HEK293 (cell line): ENCODE results near the gene MEF2C.

ENCODE experiments used
- CTCF ChIA-PET: fragments of 350-600 bp; formaldehyde crosslinking; extraction: SDS; loops from one replicate; lab custom pipeline; 2021; ENCODE audit warnings: antibody characterized with exemption; lab: Yijun Ruan, JAX
- POLR2A ChIA-PET: fragments of 300-600 bp; formaldehyde crosslinking; extraction: SDS; loops from one replicate; lab custom pipeline; 2020; ENCODE audit warnings: antibody characterized with exemption, inconsistent platforms; lab: Yijun Ruan, JAX
- H3K27ac ChIP-seq: fragments of 200-500 bp; sonication (Bioruptor generic); 2 replicates; pipeline ENCODE4 v1.5.1; 2014; ENCODE audit warnings: low read depth, low read length, control low read depth, inconsistent platforms; ENCODE audit errors: extremely low read depth
- H3K36me3 ChIP-seq, 2 experiments: fragments of 200-500 bp in 1 of 2; sonication (Bioruptor generic) in 1 of 2; 1 replicate in 1 of 2; 2 replicates in 1 of 2; pipeline ENCODE4 v1.5.1; 2014 to 2017; ENCODE audit warnings: inconsistent platforms in 2 of 2, low read length in 2 of 2; ENCODE audit not compliant: control insufficient read depth in 2 of 2, insufficient read depth in 1 of 2
- H3K4me1 ChIP-seq: fragments of 200-500 bp; sonication (Bioruptor generic); 2 replicates; pipeline ENCODE4 v1.5.1; 2014; ENCODE audit warnings: mild to moderate bottlenecking, low read length, inconsistent platforms; ENCODE audit not compliant: control insufficient read depth, insufficient read depth
- H3K4me3 ChIP-seq: 2 replicates; pipeline ENCODE4 v1.5.1; 2011; ENCODE audit warnings: low read depth, mild to moderate bottlenecking, control low read depth, low read length, moderate library complexity
- H3K9me3 ChIP-seq: fragments of 200-500 bp; sonication (Bioruptor generic); 2 replicates; pipeline ENCODE4 v1.5.1; 2014; ENCODE audit warnings: low read depth, low read length, inconsistent platforms; ENCODE audit not compliant: control insufficient read depth, insufficient read depth
- FEZF1 ChIP-seq: fragments of 450-650 bp; formaldehyde crosslinking; IDR thresholded peaks from 2 replicates; pipeline ENCODE4 v1.5.1; 2016; ENCODE audit warnings: missing biosample characterization, missing genetic modification characterization
- GLI4 ChIP-seq: fragments of 450-650 bp; formaldehyde crosslinking; IDR thresholded peaks from 2 replicates; pipeline ENCODE4 v1.5.1; 2016; ENCODE audit warnings: missing biosample characterization, missing genetic modification characterization
- GLIS1 ChIP-seq: fragments of 450-650 bp; formaldehyde crosslinking; IDR thresholded peaks from 2 replicates; pipeline ENCODE4 v1.5.1; 2016; ENCODE audit warnings: missing biosample characterization, missing genetic modification characterization
- HOXA7 ChIP-seq: sonication (generic); formaldehyde crosslinking; IDR thresholded peaks from 2 replicates; pipeline ENCODE4 v1.8.1; 2022; ENCODE audit warnings: missing genetic modification reagents, borderline replicate concordance
- KLF10 ChIP-seq: fragments of 450-650 bp; IDR thresholded peaks from 2 replicates; pipeline ENCODE4 v1.5.1; 2018; ENCODE audit warnings: missing biosample characterization, mild to moderate bottlenecking, missing genetic modification characterization
- OVOL3 ChIP-seq: fragments of 450-650 bp; formaldehyde crosslinking; IDR thresholded peaks from 2 replicates; pipeline ENCODE4 v1.5.1; 2016; ENCODE audit warnings: missing biosample characterization, missing genetic modification characterization
- TCF7L2 ChIP-seq: IDR thresholded peaks from 2 replicates; pipeline ENCODE4 v1.6.1; 2011; ENCODE audit warnings: low read depth, mild to moderate bottlenecking, inconsistent platforms, low read length, moderate library complexity, borderline replicate concordance
- ZBTB1 ChIP-seq: fragments of 450-650 bp; formaldehyde crosslinking; IDR thresholded peaks from 2 replicates; pipeline ENCODE4 v1.5.1; 2016; ENCODE audit warnings: missing biosample characterization, missing genetic modification characterization
- ZBTB44 ChIP-seq: fragments of 450-650 bp; IDR thresholded peaks from 2 replicates; pipeline ENCODE4 v1.5.1; 2018; ENCODE audit warnings: missing biosample characterization, mild to moderate bottlenecking, missing genetic modification characterization
- ZBTB8A ChIP-seq: fragments of 450-650 bp; formaldehyde crosslinking; IDR thresholded peaks from 2 replicates; pipeline ENCODE4 v1.5.1; 2016; ENCODE audit warnings: missing biosample characterization, missing genetic modification characterization
- ZFP3 ChIP-seq: fragments of 450-650 bp; formaldehyde crosslinking; IDR thresholded peaks from 2 replicates; pipeline ENCODE4 v1.5.1; 2016; ENCODE audit warnings: low read depth, missing biosample characterization, missing genetic modification characterization
- ZNF155 ChIP-seq: fragments of 450-650 bp; formaldehyde crosslinking; IDR thresholded peaks from 2 replicates; pipeline ENCODE4 v1.5.1; 2016; ENCODE audit warnings: missing biosample characterization, missing genetic modification characterization
- ZNF175 ChIP-seq: fragments of 450-650 bp; formaldehyde crosslinking; IDR thresholded peaks from 2 replicates; pipeline ENCODE4 v1.5.1; 2016; ENCODE audit warnings: missing biosample characterization, missing genetic modification characterization
- ZNF248 ChIP-seq: fragments of 450-650 bp; formaldehyde crosslinking; IDR thresholded peaks from 2 replicates; pipeline ENCODE4 v1.5.1; 2017; ENCODE audit warnings: missing biosample characterization, missing genetic modification characterization
- ZNF311 ChIP-seq: fragments of 450-650 bp; formaldehyde crosslinking; IDR thresholded peaks from 2 replicates; pipeline ENCODE4 v1.5.1; 2017; ENCODE audit warnings: missing biosample characterization, missing genetic modification characterization, borderline replicate concordance
- ZNF37A ChIP-seq: fragments of 450-650 bp; IDR thresholded peaks from 2 replicates; pipeline ENCODE4 v1.5.1; 2018; ENCODE audit warnings: missing biosample characterization, missing genetic modification characterization
- ZNF48 ChIP-seq: fragments of 450-650 bp; formaldehyde crosslinking; IDR thresholded peaks from 2 replicates; pipeline ENCODE4 v1.5.1; 2016; ENCODE audit warnings: missing biosample characterization, missing genetic modification characterization
- ZNF513 ChIP-seq: fragments of 450-650 bp; IDR thresholded peaks from 2 replicates; pipeline ENCODE4 v1.5.1; 2018; ENCODE audit warnings: missing biosample characterization, missing genetic modification characterization
- ZNF549 ChIP-seq: fragments of 450-650 bp; IDR thresholded peaks from 2 replicates; pipeline ENCODE4 v1.5.1; 2018; ENCODE audit warnings: missing biosample characterization, missing genetic modification characterization, mild to moderate bottlenecking, inconsistent platforms, moderate library complexity
- ZNF621 ChIP-seq: fragments of 450-650 bp; formaldehyde crosslinking; IDR thresholded peaks from 2 replicates; pipeline ENCODE4 v1.5.1; 2017; ENCODE audit warnings: missing biosample characterization, missing genetic modification characterization
- ZNF623 ChIP-seq: fragments of 450-650 bp; formaldehyde crosslinking; IDR thresholded peaks from 2 replicates; pipeline ENCODE4 v1.5.1; 2016; ENCODE audit warnings: missing biosample characterization, missing genetic modification characterization
- ZNF626 ChIP-seq: fragments of 450-650 bp; sonication (Bioruptor Pico); formaldehyde crosslinking; IDR thresholded peaks from 2 replicates; pipeline ENCODE4 v1.5.1; 2018; ENCODE audit warnings: missing biosample characterization, missing genetic modification characterization, inconsistent platforms
- ZNF76 ChIP-seq: fragments of 450-650 bp; formaldehyde crosslinking; IDR thresholded peaks from 2 replicates; pipeline ENCODE4; 2016; ENCODE audit warnings: low read depth, missing biosample characterization, missing genetic modification characterization, borderline replicate concordance
- ZNF776 ChIP-seq: fragments of 450-650 bp; formaldehyde crosslinking; IDR thresholded peaks from 2 replicates; pipeline ENCODE4 v1.5.0; 2017; ENCODE audit warnings: missing biosample characterization, missing genetic modification characterization, borderline replicate concordance
- ZNF791 ChIP-seq: fragments of 450-650 bp; formaldehyde crosslinking; IDR thresholded peaks from 2 replicates; pipeline ENCODE4 v1.5.1; 2016; ENCODE audit warnings: missing biosample characterization, missing genetic modification characterization
- ZNF830 ChIP-seq: fragments of 450-650 bp; IDR thresholded peaks from 2 replicates; pipeline ENCODE4 v1.5.0; 2018; ENCODE audit warnings: missing biosample characterization, missing genetic modification characterization, low read depth, mild to moderate bottlenecking, moderate library complexity
- ZXDB ChIP-seq: fragments of 450-650 bp; formaldehyde crosslinking; IDR thresholded peaks from 2 replicates; pipeline ENCODE4 v1.5.1; 2016; ENCODE audit warnings: missing biosample characterization, missing genetic modification characterization

Gene MEF2C

GRCh38 chr5:88899096-88899737, 16.2 kb upstream of the MEF2C start:
- no peak overlapping the region for H3K27ac ChIP-seq
- H3K4me3 ChIP-seq, result no peak overlapping the region
- H3K36me3 ChIP-seq, result no peaks in the 10 kb centered on the region
- POLR2A ChIA-PET, result no interaction called here
- no peaks in the 10 kb centered on the region for H3K9me3 ChIP-seq
- CTCF ChIA-PET, result no interaction called here
- no peaks in the 10 kb centered on the region for H3K4me1 ChIP-seq
- TF ChIP-seq ZNF248 (tag by site-specific recombination), result no peak
- no peak for TF ChIP-seq ZNF155
- no peak for TF ChIP-seq FEZF1
- TF ChIP-seq ZNF311, result no peak
- no peak for TF ChIP-seq ZNF513 (tag by site-specific recombination)
- no peak for TF ChIP-seq ZFP3

- ChIA-PET POLR2A (no interaction called here), CTCF (no interaction called here)
- no peaks in the 10 kb centered on the region for H3K36me3 ChIP-seq
- TF ChIP-seq ZNF791, result no peak
- no peak for TF ChIP-seq ZNF623 (tag by site-specific recombination)
- TF ChIP-seq HOXA7 (CRISPR knock-in tag), result no peak
- no peak for TF ChIP-seq ZBTB1
- no peak for TF ChIP-seq ZNF776 (tag by site-specific recombination)
- no peak for TF ChIP-seq TCF7L2
- TF ChIP-seq ZBTB8A (tag by site-specific recombination), result no peak
- TF ChIP-seq ZNF37A (tag by site-specific recombination), result no peak
- TF ChIP-seq ZNF621, result no peak
- TF ChIP-seq, all 188 proteins: peak for 0
- Histone ChIP-seq H3K4me3 (no peak overlapping the region), H3K4me1 (no peaks in the 10 kb centered on the region), H3K27ac (no peak overlapping the region), H3K9me3 (no peaks in the 10 kb centered on the region)
These were observed 14.8 kb upstream of the MEF2C start for GRCh38 chr5:88897748-88898147.

GRCh38 chr5:88895681-88896501, 12.9 kb upstream of the MEF2C start:
- POLR2A ChIA-PET, result no interaction called here
- no peaks in the 10 kb centered on the region for H3K9me3 ChIP-seq
- H3K36me3 ChIP-seq, result no peaks in the 10 kb centered on the region
- no peak overlapping the region for H3K4me3 ChIP-seq
- no peaks in the 10 kb centered on the region for H3K4me1 ChIP-seq
- no peak overlapping the region for H3K27ac ChIP-seq
- CTCF ChIA-PET, result no interaction called here
- peak; percentile 40; the same call in 1 of the 2 replicates for TF ChIP-seq ZNF549 (tag by site-specific recombination)
- TF ChIP-seq GLI4 (tag by site-specific recombination), result no peak
- TF ChIP-seq, all 188 proteins: peak for 1

- H3K4me3 ChIP-seq, result no peak overlapping the region
- H3K36me3 ChIP-seq, result no peaks in the 10 kb centered on the region
- H3K9me3 ChIP-seq, result no peaks in the 10 kb centered on the region
- H3K27ac ChIP-seq, result no peak overlapping the region
- ChIA-PET POLR2A (no interaction called here), CTCF (no interaction called here)
- H3K4me1 ChIP-seq, result no peaks in the 10 kb centered on the region
- no peak for TF ChIP-seq ZBTB1
- TF ChIP-seq ZNF621, result no peak
- TF ChIP-seq KLF10, result no peak
- no peak for TF ChIP-seq GLIS1 (tag by site-specific recombination)
- TF ChIP-seq ZNF626 (tag by site-specific recombination), result no peak
- no peak for TF ChIP-seq ZBTB44 (tag by site-specific recombination)
- TF ChIP-seq OVOL3, result no peak
- no peak for TF ChIP-seq ZNF175
- no peak for TF ChIP-seq ZNF48 (tag by site-specific recombination)
- no peak for TF ChIP-seq ZNF76
- TF ChIP-seq ZXDB (tag by site-specific recombination), result no peak
- no peak for TF ChIP-seq ZNF830
These were observed 9.7 kb upstream of the MEF2C start for GRCh38 chr5:88892669-88893068.
